Astrocyte of the cerebellum (primary cell): ENCODE measurements around the gene RAI1.

Experiments used
- DNase-seq: peaks from one replicate; pipeline ENCODE4 v3.0.0-alpha.2; 2011; ENCODE audit warnings: low read depth
- H3K4me3 ChIP-seq: 2 replicates; pipeline ENCODE4 v1.5.1; 2011; ENCODE audit warnings: mild to moderate bottlenecking, low read depth, low read length, moderate library complexity
- CTCF ChIP-seq: IDR thresholded peaks from 2 replicates; pipeline ENCODE4 v1.5.1; 2012; ENCODE audit warnings: low read length, low read depth, moderate library complexity, mild to moderate bottlenecking; ENCODE audit errors: missing control alignments
- in situ Hi-C: cut with HindIII; loops from 2 replicates; pipeline ENCODE4 v1.10.0; 2017; ENCODE audit warnings: low sequenced_read_pairs

RAI1 gene

GRCh38 chr17:17769869-17770631 is 88.8 kb downstream of the RAI1 start:
- no peak for TF ChIP-seq CTCF
- in situ Hi-C loops = loop anchor here (5.0 kb wide), 1 partner anchor 78 kb away; no protein-coding TSS in a partner anchor
- H3K4me3 ChIP-seq = no peak overlapping the region
- no peak for DNase-seq

GRCh38 chr17:17770632-17771044 is 89.4 kb downstream of the RAI1 start:
- H3K4me3 ChIP-seq = no peak overlapping the region
- no peak for TF ChIP-seq CTCF
- no peak for DNase-seq
- in situ Hi-C loops = no loop called here

GRCh38 chr17:17771498-17772201 is 90.4 kb downstream of the RAI1 start:
- DNase-seq = no peak
- no peak for TF ChIP-seq CTCF
- in situ Hi-C loops = no loop called here
- H3K4me3 ChIP-seq = no peak overlapping the region

GRCh38 chr17:17772231-17772630 is 91.0 kb downstream of the RAI1 start:
- no peak for DNase-seq
- in situ Hi-C loops = no loop called here
- no peak for TF ChIP-seq CTCF
- H3K4me3 ChIP-seq = no peak overlapping the region

GRCh38 chr17:17774009-17774881 is 93.0 kb downstream of the RAI1 start:
- H3K4me3 ChIP-seq = no peak overlapping the region
- no peak for DNase-seq
- in situ Hi-C loops = no loop called here
- TF ChIP-seq CTCF = peak; percentile 50

- H3K4me3 ChIP-seq = no peak overlapping the region
- DNase-seq = no peak
- no peak for TF ChIP-seq CTCF
- in situ Hi-C loops = no loop called here
Measured at GRCh38 chr17:17776889-17777288, 95.6 kb downstream of the RAI1 start.
